B cell (primary cell): Measurements from ENCODE around the gene SESTD1.

ENCODE experiments used
- CTCF ChIP-seq: fragments of 200-600 bp; IDR thresholded peaks from one replicate; pipeline ENCODE4 v1.8.0; 2022; ENCODE audit warnings: antibody characterized with exemption, mild to moderate bottlenecking
- EZH2 ChIP-seq: IDR thresholded peaks from 2 replicates; pipeline ENCODE4 v1.6.1; 2012; ENCODE audit warnings: borderline replicate concordance, low read depth, mild to moderate bottlenecking, moderate library complexity, low read length; ENCODE audit not compliant: insufficient read depth, poor library complexity, severe bottlenecking

- TF ChIP-seq CTCF (no peak), EZH2 (no peak)
These were observed 39.8 kb upstream of the SESTD1 start for GRCh38 chr2:179304424-179304823.
